ENCODE measurements around the gene EHF.

- no peak for TF ChIP-seq EZH2 (IDR thresholded peaks at IDR 0.05; ENCODE audit: insufficient read depth, poor library complexity, severe bottlenecking)
- no peak for TF ChIP-seq EZH2phosphoT487 (IDR thresholded peaks at IDR 0.05; ENCODE audit: insufficient read depth, low read depth)
Measured at GRCh38 chr11:34683396-34683795, 62.5 kb downstream of the EHF start.
